Ishikawa (cell line): ENCODE results near the gene CTSD.

Source experiments
- CEBPB ChIP-seq: IDR thresholded peaks from 2 replicates; pipeline ENCODE4 v1.6.1; 2012
- CREB1 ChIP-seq: IDR thresholded peaks from 2 replicates; pipeline ENCODE4 v1.6.1; 2012; ENCODE audit warnings: low read depth
- EP300 ChIP-seq: IDR thresholded peaks from 2 replicates; pipeline ENCODE4 v1.6.1; 2012; ENCODE audit warnings: borderline replicate concordance
- RAD21 ChIP-seq: IDR thresholded peaks from 2 replicates; pipeline ENCODE4 v1.6.1; 2012; ENCODE audit warnings: low read depth
- TAF1 ChIP-seq: IDR thresholded peaks from 2 replicates; pipeline ENCODE4 v1.6.1; 2012; ENCODE audit warnings: low read depth, mild to moderate bottlenecking
- TCF12 ChIP-seq: IDR thresholded peaks from 2 replicates; pipeline ENCODE4 v1.6.1; 2012; ENCODE audit warnings: low read depth
- YY1 ChIP-seq: IDR thresholded peaks from 2 replicates; pipeline ENCODE4 v1.6.1; 2012; ENCODE audit warnings: low read depth
- ZBTB7A ChIP-seq: IDR thresholded peaks from 2 replicates; pipeline ENCODE4 v1.6.1; 2012; ENCODE audit warnings: low read depth
- TF ChIP-seq, protein P1 (sequence below): IDR thresholded peaks from 2 replicates; pipeline ENCODE4 v1.6.1; 2012; ENCODE audit warnings: low read depth, mild to moderate bottlenecking
- TF ChIP-seq, protein P2 (sequence below): IDR thresholded peaks from 2 replicates; pipeline ENCODE4 v1.6.1; 2012

DNA sequence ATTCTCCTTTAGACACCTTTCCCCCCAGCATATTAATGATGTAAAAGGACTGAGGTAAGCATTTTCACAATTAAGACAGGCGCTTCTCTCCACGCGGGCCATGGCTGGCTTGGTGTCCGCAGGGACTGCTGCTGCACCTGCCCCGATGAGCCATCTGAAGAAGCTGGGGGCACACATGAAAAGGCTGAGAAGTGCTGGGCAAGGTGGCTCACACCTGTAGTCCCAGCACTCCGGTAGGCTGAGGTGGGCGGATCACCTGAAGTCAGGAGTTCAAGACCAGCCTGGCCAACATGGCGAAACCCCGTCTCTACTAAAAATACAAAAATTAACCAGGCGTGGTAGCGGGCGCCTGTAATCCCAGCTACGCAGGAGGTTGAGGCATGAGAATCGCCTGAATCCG lies 45.4 kb downstream of the CTSD start:
- TF ChIP-seq RAD21: no peak
- no peak for TF ChIP-seq TAF1
- no peak for TF ChIP-seq CREB1
- no peak for TF ChIP-seq CEBPB
- no peak for TF ChIP-seq YY1
- no peak for TF ChIP-seq EP300
- TF ChIP-seq, protein P1, sequence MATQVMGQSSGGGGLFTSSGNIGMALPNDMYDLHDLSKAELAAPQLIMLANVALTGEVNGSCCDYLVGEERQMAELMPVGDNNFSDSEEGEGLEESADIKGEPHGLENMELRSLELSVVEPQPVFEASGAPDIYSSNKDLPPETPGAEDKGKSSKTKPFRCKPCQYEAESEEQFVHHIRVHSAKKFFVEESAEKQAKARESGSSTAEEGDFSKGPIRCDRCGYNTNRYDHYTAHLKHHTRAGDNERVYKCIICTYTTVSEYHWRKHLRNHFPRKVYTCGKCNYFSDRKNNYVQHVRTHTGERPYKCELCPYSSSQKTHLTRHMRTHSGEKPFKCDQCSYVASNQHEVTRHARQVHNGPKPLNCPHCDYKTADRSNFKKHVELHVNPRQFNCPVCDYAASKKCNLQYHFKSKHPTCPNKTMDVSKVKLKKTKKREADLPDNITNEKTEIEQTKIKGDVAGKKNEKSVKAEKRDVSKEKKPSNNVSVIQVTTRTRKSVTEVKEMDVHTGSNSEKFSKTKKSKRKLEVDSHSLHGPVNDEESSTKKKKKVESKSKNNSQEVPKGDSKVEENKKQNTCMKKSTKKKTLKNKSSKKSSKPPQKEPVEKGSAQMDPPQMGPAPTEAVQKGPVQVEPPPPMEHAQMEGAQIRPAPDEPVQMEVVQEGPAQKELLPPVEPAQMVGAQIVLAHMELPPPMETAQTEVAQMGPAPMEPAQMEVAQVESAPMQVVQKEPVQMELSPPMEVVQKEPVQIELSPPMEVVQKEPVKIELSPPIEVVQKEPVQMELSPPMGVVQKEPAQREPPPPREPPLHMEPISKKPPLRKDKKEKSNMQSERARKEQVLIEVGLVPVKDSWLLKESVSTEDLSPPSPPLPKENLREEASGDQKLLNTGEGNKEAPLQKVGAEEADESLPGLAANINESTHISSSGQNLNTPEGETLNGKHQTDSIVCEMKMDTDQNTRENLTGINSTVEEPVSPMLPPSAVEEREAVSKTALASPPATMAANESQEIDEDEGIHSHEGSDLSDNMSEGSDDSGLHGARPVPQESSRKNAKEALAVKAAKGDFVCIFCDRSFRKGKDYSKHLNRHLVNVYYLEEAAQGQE: no peak
- TF ChIP-seq ZBTB7A: no peak
- no peak for TF ChIP-seq TCF12
- TF ChIP-seq, protein P2, sequence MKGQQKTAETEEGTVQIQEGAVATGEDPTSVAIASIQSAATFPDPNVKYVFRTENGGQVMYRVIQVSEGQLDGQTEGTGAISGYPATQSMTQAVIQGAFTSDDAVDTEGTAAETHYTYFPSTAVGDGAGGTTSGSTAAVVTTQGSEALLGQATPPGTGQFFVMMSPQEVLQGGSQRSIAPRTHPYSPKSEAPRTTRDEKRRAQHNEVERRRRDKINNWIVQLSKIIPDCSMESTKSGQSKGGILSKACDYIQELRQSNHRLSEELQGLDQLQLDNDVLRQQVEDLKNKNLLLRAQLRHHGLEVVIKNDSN: no peak
